ENCODE results near the gene MSRB1.

Gene MSRB1

DNA sequence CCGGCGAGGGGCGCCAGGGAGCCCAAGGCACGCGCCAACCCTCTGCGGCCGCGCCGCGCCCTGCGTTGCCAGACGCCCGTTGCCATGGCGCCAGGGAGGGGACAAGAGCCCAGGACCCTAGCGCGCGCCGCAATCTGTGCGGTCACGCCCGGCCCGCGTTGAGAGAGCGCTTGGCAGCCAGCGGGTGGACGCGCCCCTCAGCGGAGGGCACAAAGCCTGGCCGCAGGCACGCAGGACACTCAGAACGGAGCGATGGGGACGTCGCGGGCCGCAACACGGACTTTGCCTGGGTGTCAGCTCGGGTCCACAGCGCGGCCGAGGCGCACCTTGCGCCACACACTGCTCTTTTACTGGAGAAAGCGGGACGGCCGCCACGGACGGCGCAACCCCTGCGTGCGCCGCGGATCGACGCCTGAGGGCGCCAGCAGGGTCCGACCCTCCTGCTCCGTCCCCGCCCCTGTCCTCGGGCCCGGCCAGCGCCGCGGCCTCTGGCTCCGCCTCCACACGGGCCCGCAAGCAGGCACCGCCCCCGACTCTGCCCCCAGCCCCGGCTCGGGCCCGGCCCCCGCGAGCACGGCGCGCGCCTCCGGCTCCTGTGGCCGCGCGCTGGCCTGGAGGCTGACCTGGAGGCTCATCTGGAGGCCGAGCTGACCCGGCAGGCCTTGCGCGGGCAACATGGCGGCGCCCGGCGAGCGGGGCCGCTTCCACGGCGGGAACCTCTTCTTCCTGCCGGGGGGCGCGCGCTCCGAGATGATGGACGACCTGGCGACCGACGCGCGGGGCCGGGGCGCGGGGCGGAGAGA, 40.7 kb upstream of the MSRB1 start, which contains the start of gene GFER:
TSS of gene GFER (plus strand) at position 650 of the 803 bp plus-strand sequence. CDS start at position 676, 26 bp downstream.
- H3K27me3 ChIP-seq (replicated peaks; ENCODE audit: control insufficient read depth, insufficient read depth, low read length): no peaks in the 10 kb centered on the region; the same call in 1 of the 2 replicates
- H3K4me3 ChIP-seq (replicated peaks; ENCODE audit: low read depth, low read length): peak within 1 kb of the TSS; percentile 90
- TF ChIP-seq, protein P1, sequence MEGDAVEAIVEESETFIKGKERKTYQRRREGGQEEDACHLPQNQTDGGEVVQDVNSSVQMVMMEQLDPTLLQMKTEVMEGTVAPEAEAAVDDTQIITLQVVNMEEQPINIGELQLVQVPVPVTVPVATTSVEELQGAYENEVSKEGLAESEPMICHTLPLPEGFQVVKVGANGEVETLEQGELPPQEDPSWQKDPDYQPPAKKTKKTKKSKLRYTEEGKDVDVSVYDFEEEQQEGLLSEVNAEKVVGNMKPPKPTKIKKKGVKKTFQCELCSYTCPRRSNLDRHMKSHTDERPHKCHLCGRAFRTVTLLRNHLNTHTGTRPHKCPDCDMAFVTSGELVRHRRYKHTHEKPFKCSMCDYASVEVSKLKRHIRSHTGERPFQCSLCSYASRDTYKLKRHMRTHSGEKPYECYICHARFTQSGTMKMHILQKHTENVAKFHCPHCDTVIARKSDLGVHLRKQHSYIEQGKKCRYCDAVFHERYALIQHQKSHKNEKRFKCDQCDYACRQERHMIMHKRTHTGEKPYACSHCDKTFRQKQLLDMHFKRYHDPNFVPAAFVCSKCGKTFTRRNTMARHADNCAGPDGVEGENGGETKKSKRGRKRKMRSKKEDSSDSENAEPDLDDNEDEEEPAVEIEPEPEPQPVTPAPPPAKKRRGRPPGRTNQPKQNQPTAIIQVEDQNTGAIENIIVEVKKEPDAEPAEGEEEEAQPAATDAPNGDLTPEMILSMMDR (IDR thresholded peaks at IDR 0.05; ENCODE audit: insufficient read depth, low read length, poor library complexity, severe bottlenecking): peak; percentile 40
- peak; percentile 91 for DNase-seq (ENCODE audit: extremely low read depth, insufficient read length)
- H3K36me3 ChIP-seq (ENCODE audit: control insufficient read depth, insufficient read depth, low read length): peaks cover 11% of the 10 kb centered on the region

GRCh38 chr16:1982991-1983543, 40.1 kb upstream of the MSRB1 start:
- H3K4me3 ChIP-seq (replicated peaks; ENCODE audit: low read depth, low read length): no peak overlapping the region
- no peaks in the 10 kb centered on the region; the same call in 1 of the 2 replicates for H3K27me3 ChIP-seq (replicated peaks; ENCODE audit: control insufficient read depth, insufficient read depth, low read length)
- DNase-seq (ENCODE audit: extremely low read depth, insufficient read length): no peak
- TF ChIP-seq, protein P1 (IDR thresholded peaks at IDR 0.05; ENCODE audit: insufficient read depth, low read length, poor library complexity, severe bottlenecking): no peak
- peaks cover 14% of the 10 kb centered on the region for H3K36me3 ChIP-seq (ENCODE audit: control insufficient read depth, insufficient read depth, low read length)

- no peaks in the 10 kb centered on the region; the same call in 1 of the 2 replicates for H3K27me3 ChIP-seq (replicated peaks; ENCODE audit: control insufficient read depth, insufficient read depth, low read length)
- TF ChIP-seq, protein P1 (IDR thresholded peaks at IDR 0.05; ENCODE audit: insufficient read depth, low read length, poor library complexity, severe bottlenecking): no peak
- DNase-seq (ENCODE audit: extremely low read depth, insufficient read length): no peak
These were observed 39.0 kb upstream of the MSRB1 start for GRCh38 chr16:1982013-1982433.

GRCh38 chr16:1981398-1981836, 38.4 kb upstream of the MSRB1 start, which contains the start of gene NOXO1:
Gene NOXO1 (minus strand): TSS chr16:1981469. CDS start chr16:1981179, 290 bp downstream.
- TF ChIP-seq, protein P1 (IDR thresholded peaks at IDR 0.05; ENCODE audit: insufficient read depth, low read length, poor library complexity, severe bottlenecking): no peak
- Histone ChIP-seq H3K36me3 (ENCODE audit: control insufficient read depth, insufficient read depth, low read length) (peaks cover 23% of the 10 kb centered on the region), H3K4me3 (replicated peaks; ENCODE audit: low read depth, low read length) (no peak within 1 kb of the TSS), H3K27me3 (replicated peaks; ENCODE audit: control insufficient read depth, insufficient read depth, low read length) (no peaks in the 10 kb centered on the region; the same call in 1 of the 2 replicates)
- no peak for DNase-seq (ENCODE audit: extremely low read depth, insufficient read length)

More at GRCh38 chr16:1982013-1982433, 39.0 kb upstream of the MSRB1 start:
- Histone ChIP-seq H3K4me3 (replicated peaks; ENCODE audit: low read depth, low read length) (no peak overlapping the region), H3K36me3 (ENCODE audit: control insufficient read depth, insufficient read depth, low read length) (peaks cover 19% of the 10 kb centered on the region)

DNA sequence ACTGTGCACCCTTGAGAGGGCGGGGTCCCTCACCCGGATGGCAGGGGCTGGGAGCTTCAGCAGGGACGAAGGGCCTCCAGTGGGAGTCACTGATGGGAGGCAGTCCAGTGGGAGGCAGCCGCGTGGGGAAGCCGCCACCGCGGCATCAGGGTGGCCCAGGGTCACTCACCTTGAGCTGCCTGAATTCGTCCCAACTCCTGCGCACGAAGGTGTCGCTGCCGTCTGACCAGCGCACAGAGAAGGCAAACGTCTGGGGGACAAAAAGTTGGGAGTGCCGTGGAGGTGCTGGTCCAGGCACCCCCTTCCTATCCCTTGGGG, 37.7 kb upstream of the MSRB1 start:
- H3K4me3 ChIP-seq (replicated peaks; ENCODE audit: low read depth, low read length): no peak overlapping the region
- no peaks in the 10 kb centered on the region; the same call in 1 of the 2 replicates for H3K27me3 ChIP-seq (replicated peaks; ENCODE audit: control insufficient read depth, insufficient read depth, low read length)

More for the DNA sequence above, 37.7 kb upstream of the MSRB1 start:
- TF ChIP-seq, protein P1 (IDR thresholded peaks at IDR 0.05; ENCODE audit: insufficient read depth, low read length, poor library complexity, severe bottlenecking): no peak
- H3K36me3 ChIP-seq (ENCODE audit: control insufficient read depth, insufficient read depth, low read length): peaks cover 21% of the 10 kb centered on the region
- DNase-seq (ENCODE audit: extremely low read depth, insufficient read length): no peak
